ENCODE results near the gene KIF6.
"Not testable (repeated sequence)": the region's sequence is repeated elsewhere in the genome, so short reads cannot be mapped to it uniquely, and the experiment has no call there.

The KIF6 gene

GRCh38 chr6:39707962-39708683 is 17.1 kb downstream of the KIF6 start:
- FAIRE-seq = no peak

- no peak for FAIRE-seq
Measured at GRCh38 chr6:39706819-39707335, 18.3 kb downstream of the KIF6 start.

- FAIRE-seq = no peak
Measured at GRCh38 chr6:39702265-39702664, 22.9 kb downstream of the KIF6 start.

- no peak for FAIRE-seq
Measured at GRCh38 chr6:39700362-39700761, 24.8 kb downstream of the KIF6 start.

- no peak for FAIRE-seq
Measured at GRCh38 chr6:39698789-39699188, 26.4 kb downstream of the KIF6 start.

- FAIRE-seq = no peak
Measured at GRCh38 chr6:39696986-39697788, 28.0 kb downstream of the KIF6 start.

- FAIRE-seq = no peak
Measured at GRCh38 chr6:39695447-39695846, 29.8 kb downstream of the KIF6 start.

GRCh38 chr6:39693206-39693605 is 32.0 kb downstream of the KIF6 start:
- no peak for FAIRE-seq

GRCh38 chr6:39688494-39688893 is 36.7 kb downstream of the KIF6 start:
- no peak for FAIRE-seq

- no peak for FAIRE-seq
Measured at GRCh38 chr6:39686976-39687375, 38.2 kb downstream of the KIF6 start.

- FAIRE-seq = no peak
Measured at GRCh38 chr6:39685938-39686337, 39.3 kb downstream of the KIF6 start.

- FAIRE-seq = no peak
Measured at GRCh38 chr6:39685489-39685826, 39.8 kb downstream of the KIF6 start.

- FAIRE-seq = no peak
Measured at GRCh38 chr6:39684790-39685488, 40.3 kb downstream of the KIF6 start.

GRCh38 chr6:39681674-39682121 is 43.5 kb downstream of the KIF6 start:
- FAIRE-seq = no peak

- peak; percentile 80 for FAIRE-seq
Measured at GRCh38 chr6:39678914-39679313, 46.3 kb downstream of the KIF6 start.

GRCh38 chr6:39677318-39677717 is 47.9 kb downstream of the KIF6 start:
- not testable (repeated sequence) for FAIRE-seq

GRCh38 chr6:39670519-39670918 is 54.7 kb downstream of the KIF6 start:
- FAIRE-seq = no peak

- no peak for FAIRE-seq
Measured at GRCh38 chr6:39669973-39670342, 55.2 kb downstream of the KIF6 start.

- no peak for FAIRE-seq
Measured at GRCh38 chr6:39669207-39669972, 55.8 kb downstream of the KIF6 start.

GRCh38 chr6:39666706-39667489 is 58.3 kb downstream of the KIF6 start:
- FAIRE-seq = no peak

GRCh38 chr6:39665861-39666260 is 59.3 kb downstream of the KIF6 start:
- no peak for FAIRE-seq

GRCh38 chr6:39664173-39664572 is 61.0 kb downstream of the KIF6 start:
- no peak for FAIRE-seq
